HCT116 (cell line): ENCODE results near the gene TAPBPL. TPM values are rescaled to one million over a fixed set of nuclear protein-coding genes. Genes with fewer than 3 reads are reported as not detected.
"Not testable (repeated sequence)": the region's sequence is repeated elsewhere in the genome, so short reads cannot be mapped to it uniquely, and the experiment has no call there.

ENCODE experiments used
- ATAC-seq: fragments of 200-7000 bp; cut with Tn5 transposase; 2 replicates; pipeline ENCODE4 v1.9.1; 2020; ENCODE audit warnings: mild to moderate bottlenecking, moderate library complexity
- BruUV-seq: library from RNA; stranded (reverse); fragments of 400-500 nt; replicated peaks from 2 replicates; lab custom pipeline; 2021; lab: Mats Ljungman, UMichigan
- CTCF ChIA-PET: fragments of 300-600 bp; sonication (Branson Sonifier 250); formaldehyde crosslinking; loops from one replicate; lab custom pipeline; 2021; ENCODE audit warnings: antibody characterized with exemption; lab: Charles Lee
- POLR2A ChIA-PET: fragments of 300-600, 350-600 bp; sonication (Branson Sonifier 250); formaldehyde crosslinking; loops from one replicate; lab custom pipeline; 2021; ENCODE audit warnings: antibody characterized with exemption; lab: Charles Lee
- RAD21 ChIA-PET, 2 experiments: fragments of 300-600 bp; sonication (Branson Sonifier 250); formaldehyde crosslinking; loops; one replicate each; lab custom pipeline; 2023; ENCODE audit warnings: low total read pairs in 2 of 2; ENCODE audit not compliant: uncharacterized antibody in 2 of 2, unreplicated experiment in 2 of 2, low non-redundant PET in 1 of 2; lab: Charles Lee
- DNase-seq: peaks from one replicate; pipeline ENCODE4 v3.0.0-alpha.2; 2010; ENCODE audit warnings: low read depth, low spot score
- H2AFZ ChIP-seq: fragments of 200-600 bp; shearing (Covaris generic), sonication (generic); 2 replicates; pipeline ENCODE4 v1.6.1; 2017; ENCODE audit warnings: low read depth, mixed run types, mixed read lengths, antibody characterized with exemption, low read length; ENCODE audit not compliant: poor library complexity, severe bottlenecking
- H3K27ac ChIP-seq: 2 replicates; pipeline ENCODE4 v1.5.1; 2012; ENCODE audit warnings: low read depth, low read length
- H3K27me3 ChIP-seq: fragments of 200-600 bp; sonication (generic); 2 replicates; pipeline ENCODE4 v1.6.1; 2016; ENCODE audit warnings: mixed run types, low read length, mixed read lengths; ENCODE audit not compliant: insufficient read depth
- H3K36me3 ChIP-seq, 2 experiments: fragments of 200-500 bp in 1 of 2; fragments of 200-600 bp in 1 of 2; sonication (Bioruptor generic) in 1 of 2; sonication (generic) in 1 of 2; 2 replicates each; pipeline versions ENCODE4 v1.5.1 to v1.6.1; 2014 to 2016; ENCODE audit warnings: low read length in 2 of 2, inconsistent platforms in 1 of 2, mixed read lengths in 1 of 2, mixed run types in 1 of 2; ENCODE audit not compliant: insufficient read depth in 2 of 2, control insufficient read depth in 1 of 2
- H3K4me1 ChIP-seq, 2 experiments: fragments of 200-600 bp in 1 of 2; sonication (generic) in 1 of 2; 2 replicates each; pipeline versions ENCODE4 v1.5.1 to v1.6.1; 2012 to 2017; ENCODE audit warnings: low read length in 2 of 2, inconsistent platforms in 1 of 2, mild to moderate bottlenecking in 1 of 2, mixed read lengths in 1 of 2, mixed run types in 1 of 2, moderate library complexity in 1 of 2; ENCODE audit not compliant: insufficient read depth in 2 of 2, control insufficient read depth in 1 of 2
- H3K4me2 ChIP-seq: fragments of 200-600 bp; sonication (generic); 2 replicates; pipeline ENCODE4 v1.6.1; 2017; ENCODE audit warnings: mixed run types, low read length, mixed read lengths
- H3K4me3 ChIP-seq, 2 experiments: fragments of 200-600 bp in 1 of 2; sonication (generic) in 1 of 2; replicated peaks in 1 of 2; 2 replicates each; pipeline ENCODE4 v1.5.1; 2011 to 2016; ENCODE audit warnings: low read length in 2 of 2, control low read depth in 1 of 2, low read depth in 1 of 2, mild to moderate bottlenecking in 1 of 2, mixed read lengths in 1 of 2, mixed run types in 1 of 2
- H3K79me2 ChIP-seq: fragments of 200-600 bp; sonication (generic); 2 replicates; pipeline ENCODE4 v1.6.1; 2017; ENCODE audit warnings: mild to moderate bottlenecking, mixed run types, low read length, moderate library complexity, mixed read lengths; ENCODE audit not compliant: insufficient read depth
- H3K9ac ChIP-seq: fragments of 200-600 bp; sonication (generic); 2 replicates; pipeline ENCODE4 v1.6.1; 2016; ENCODE audit warnings: low read length, mixed read lengths
- H3K9me2 ChIP-seq: fragments of 200-600 bp; sonication (generic), shearing (Covaris generic); 2 replicates; pipeline ENCODE4 v1.6.1; 2017; ENCODE audit warnings: mixed run types, mild to moderate bottlenecking, moderate library complexity; ENCODE audit not compliant: insufficient read depth
- H3K9me3 ChIP-seq, 2 experiments: fragments of 200-500 bp in 1 of 2; fragments of 200-600 bp in 1 of 2; sonication (Bioruptor generic) in 1 of 2; sonication (generic) in 1 of 2; 2 replicates each; pipeline ENCODE4 v1.6.1; 2014 to 2017; ENCODE audit warnings: low read length in 2 of 2, mixed read lengths in 2 of 2, inconsistent platforms in 1 of 2, low read depth in 1 of 2, mild to moderate bottlenecking in 1 of 2, mixed run types in 1 of 2, moderate library complexity in 1 of 2; ENCODE audit not compliant: control insufficient read depth in 1 of 2, insufficient read depth in 1 of 2
- H4K20me1 ChIP-seq: fragments of 200-600 bp; sonication (generic), shearing (Covaris generic); 2 replicates; pipeline ENCODE4 v1.6.1; 2017; ENCODE audit warnings: mixed run types, mild to moderate bottlenecking, moderate library complexity; ENCODE audit not compliant: insufficient read depth
- ELF1 ChIP-seq: IDR thresholded peaks from 2 replicates; pipeline ENCODE4 v1.6.1; 2012; ENCODE audit warnings: low read depth, borderline replicate concordance
- MAX ChIP-seq: IDR thresholded peaks from 2 replicates; pipeline ENCODE4 v1.6.1; 2012
- POLR2A ChIP-seq: IDR thresholded peaks from 2 replicates; pipeline ENCODE4 v1.7.0; 2011; ENCODE audit warnings: borderline replicate concordance; ENCODE audit not compliant: insufficient read depth, insufficient read length; ENCODE audit errors: extremely low read depth
- RAD21 ChIP-seq: IDR thresholded peaks from 2 replicates; pipeline ENCODE4 v1.6.1; 2012; ENCODE audit warnings: low read depth, mild to moderate bottlenecking
- TCF7L2 ChIP-seq: IDR thresholded peaks from 2 replicates; pipeline ENCODE4 v1.7.0; 2011; ENCODE audit warnings: borderline replicate concordance, inconsistent platforms; ENCODE audit not compliant: insufficient read depth, insufficient read length; ENCODE audit errors: extremely low read depth
- ZFX ChIP-seq: fragments of 450-650 bp; IDR thresholded peaks from 2 replicates; pipeline ENCODE4 v1.6.1; 2017
- intact Hi-C: fragments of 100-400 bp; cut with micrococcal nuclease; formaldehyde crosslinking; loops from 2 replicates; pipeline ENCODE4 v1.10.0; 2022
- total RNA-seq: library from RNA; stranded (reverse); gene quantifications from one replicate; pipeline ENCODE4 v1.2.1, GENCODE V29; 2021; ENCODE audit not compliant: unreplicated experiment

Gene TAPBPL
- total RNA-seq, 1 experiment from 2014 or later, result 0.54 TPM

DNA sequence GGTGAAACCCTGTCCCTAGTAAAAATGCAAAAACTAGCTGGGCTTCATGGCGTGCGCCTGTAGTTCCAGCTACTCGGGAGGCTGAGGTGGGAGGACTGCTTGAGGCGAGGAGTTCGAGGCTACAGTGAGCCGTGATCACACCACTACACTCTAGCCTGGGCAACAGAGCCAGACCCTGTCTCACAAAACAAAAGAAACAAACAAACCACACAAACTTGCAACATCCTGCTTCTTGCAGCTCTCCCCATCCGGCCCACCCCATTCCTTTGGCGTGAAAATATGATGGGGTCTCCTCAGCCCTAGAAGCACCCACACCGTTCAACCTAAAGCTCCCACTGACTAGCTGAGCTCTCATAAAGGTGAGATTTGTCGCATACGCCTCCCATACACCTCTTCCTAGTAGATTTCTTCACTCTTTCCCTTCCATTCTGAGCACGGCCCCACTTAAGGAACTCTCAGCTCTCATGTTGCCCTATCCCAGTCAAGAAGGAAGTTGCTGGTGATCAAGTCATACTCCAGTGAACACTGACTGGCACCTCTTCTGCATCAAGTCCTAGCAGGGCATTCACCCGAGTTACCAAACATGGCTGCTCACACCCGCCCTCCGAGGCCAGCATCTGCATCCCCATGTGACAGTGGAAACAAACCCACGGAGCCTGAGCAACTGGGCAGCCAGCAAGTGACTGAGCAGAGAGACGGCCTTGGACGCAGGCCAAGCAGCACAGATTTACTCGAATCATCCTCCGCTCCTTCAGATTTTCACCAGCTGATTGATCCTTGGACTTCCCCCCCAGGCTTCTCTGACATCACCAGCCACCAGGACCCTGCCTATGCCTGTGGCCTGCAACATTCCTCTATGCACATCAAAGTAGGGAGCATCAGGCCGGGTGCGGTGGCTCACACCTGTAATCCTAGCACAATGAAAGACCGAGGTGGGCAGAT is 26.0 kb upstream of the TAPBPL start (continued):
- TF ChIP-seq ELF1 (no peak), RAD21 (no peak), POLR2A (no peak), MAX (no peak), ZFX (no peak), TCF7L2 (no peak)

GRCh38 chr12:6426882-6427671 is 24.8 kb upstream of the TAPBPL start:
- POLR2A ChIA-PET, result no interaction called here
- RAD21 ChIA-PET, result no interaction called here
- Histone ChIP-seq H3K9me2 (no peaks in the 10 kb centered on the region), H3K9me3 (no peaks in the 10 kb centered on the region), H4K20me1 (no peaks in the 10 kb centered on the region), H3K4me2 (no peak overlapping the region), H3K36me3 (no peaks in the 10 kb centered on the region), H3K4me3 (no peak overlapping the region), H3K4me1 (peaks cover 21 to 44% of the 10 kb centered on the region in 2 experiments), H2AFZ (no peak overlapping the region), H3K9ac (no peak overlapping the region), H3K27me3 (no peaks in the 10 kb centered on the region), H3K27ac (no peak overlapping the region), H3K79me2 (no peaks in the 10 kb centered on the region)
- ATAC-seq, result no peak
- CTCF ChIA-PET, result interaction anchor here (1.2 kb wide), 1 partner anchor 101 kb away, joined by 3 read pairs; no protein-coding TSS in a partner anchor
- TF ChIP-seq POLR2A, result no peak
- no peak for TF ChIP-seq MAX
- no TSS peak for BruUV-seq
- intact Hi-C loops, result no loop called here
- no peak for DNase-seq

DNA sequence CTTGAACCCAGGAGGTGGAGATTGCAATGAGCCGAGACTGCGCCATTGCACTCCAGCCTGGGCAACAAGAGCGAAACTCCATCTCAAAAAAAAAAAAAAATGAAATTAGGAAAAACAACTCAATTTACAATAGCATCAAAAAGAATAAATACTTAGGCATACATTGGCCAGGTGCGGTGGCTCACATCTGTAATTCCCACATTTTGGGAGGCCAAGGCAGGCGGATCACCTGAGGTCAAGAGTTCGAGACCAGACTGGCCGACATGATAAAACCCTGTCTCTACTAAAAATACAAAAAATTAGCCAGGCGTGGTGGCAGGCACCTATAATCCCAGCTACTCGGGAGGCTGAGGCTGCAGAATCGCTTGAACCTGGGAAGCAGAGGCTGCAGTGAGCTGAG is 24.0 kb upstream of the TAPBPL start:
- DNase-seq, H3K4me3 ChIP-seq, H3K27ac ChIP-seq, POLR2A ChIA-PET, H3K79me2 ChIP-seq, H3K36me3 ChIP-seq, H2AFZ ChIP-seq, RAD21 ChIA-PET, H3K27me3 ChIP-seq, CTCF ChIA-PET, H3K9ac ChIP-seq, BruUV-seq, intact Hi-C loops, ATAC-seq, H4K20me1 ChIP-seq, H3K9me3 ChIP-seq, H3K4me2 ChIP-seq, H3K9me2 ChIP-seq: not testable (repeated sequence)
- H3K4me1 ChIP-seq, result peaks cover 21 to 44% of the 10 kb centered on the region in 2 experiments
